ENCODE data around the gene BCL2L15.
"Not testable (repeated sequence)": the region's sequence is repeated elsewhere in the genome, so short reads cannot be mapped to it uniquely, and the experiment has no call there.

The BCL2L15 gene

DNA sequence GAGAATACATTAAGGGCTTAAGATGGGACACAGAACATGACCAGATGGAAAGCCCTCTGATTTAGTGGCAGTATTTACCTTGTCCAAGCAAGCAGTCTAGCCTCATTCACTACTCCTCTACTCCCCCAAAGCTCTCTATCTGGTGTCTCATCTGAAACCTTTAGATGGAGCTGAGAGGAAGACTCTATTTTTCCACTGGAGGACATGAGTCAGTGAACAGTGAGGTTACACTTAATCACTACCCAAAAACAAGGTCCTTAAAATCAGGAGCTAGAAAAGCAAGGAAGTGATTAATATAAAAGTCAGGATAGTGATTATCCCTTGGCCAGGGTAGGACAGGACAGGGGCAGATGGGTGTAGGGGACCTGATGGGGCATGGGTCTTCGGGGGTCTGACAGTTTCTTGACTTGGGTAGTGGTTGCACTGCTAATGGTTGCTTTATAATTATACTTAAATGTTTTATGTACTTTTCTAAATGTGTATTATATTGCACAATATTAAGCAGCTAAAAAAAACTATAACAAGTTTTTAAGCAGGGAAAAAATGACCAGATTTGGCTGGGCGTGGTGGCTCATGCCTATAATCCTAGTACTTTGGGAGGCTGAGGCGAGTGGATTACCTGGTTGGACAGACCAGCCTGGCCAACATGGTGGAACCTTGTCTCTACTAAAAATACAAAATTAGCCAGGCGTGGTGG is 18.8 kb downstream of the BCL2L15 start:
- DNase-seq, result no peak

DNA sequence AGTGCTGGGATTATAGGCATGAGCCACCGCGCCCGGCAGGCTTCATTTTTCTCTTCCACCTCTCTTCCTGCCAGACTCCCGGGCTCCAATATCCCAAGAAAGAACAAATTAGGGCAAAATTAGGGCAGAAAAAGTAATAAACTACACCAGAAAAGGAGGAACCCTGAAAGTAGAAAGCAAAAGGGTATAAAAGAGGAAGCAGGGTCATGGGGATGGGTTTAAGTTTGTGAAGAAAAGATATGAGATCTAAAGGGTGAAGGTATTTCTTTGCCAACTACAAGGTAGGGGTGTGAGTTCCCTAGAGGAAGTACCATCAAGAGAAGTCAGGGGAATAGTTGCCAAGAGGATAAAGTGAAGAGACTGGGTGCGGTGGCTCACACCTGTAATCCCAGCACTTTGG is 25.7 kb downstream of the BCL2L15 start:
- DNase-seq, result no peak

- DNase-seq, result no peak
Observed at GRCh38 chr1:113860891-113861290, 26.5 kb downstream of the BCL2L15 start.

- no peak for DNase-seq
Observed at GRCh38 chr1:113859478-113860175, 27.8 kb downstream of the BCL2L15 start.

DNA sequence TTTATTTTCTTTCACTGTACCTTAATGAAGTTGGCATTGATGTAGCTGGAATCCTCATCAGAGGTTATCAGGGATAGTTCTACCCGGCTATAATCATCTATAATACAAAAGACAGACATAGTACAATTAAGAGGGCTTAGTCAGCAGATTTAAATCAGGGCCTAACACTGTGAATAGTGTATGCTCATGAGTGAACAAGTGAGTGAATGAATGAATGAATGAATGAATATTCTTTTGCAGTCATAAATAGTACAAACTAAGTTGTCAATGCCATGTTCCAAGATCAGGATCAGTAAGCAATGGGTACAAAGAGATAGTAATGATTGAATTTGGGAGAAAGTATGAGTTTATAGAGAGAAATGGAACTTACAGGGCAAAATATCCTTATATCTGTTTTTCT is 28.4 kb downstream of the BCL2L15 start:
- DNase-seq, result no peak

DNA sequence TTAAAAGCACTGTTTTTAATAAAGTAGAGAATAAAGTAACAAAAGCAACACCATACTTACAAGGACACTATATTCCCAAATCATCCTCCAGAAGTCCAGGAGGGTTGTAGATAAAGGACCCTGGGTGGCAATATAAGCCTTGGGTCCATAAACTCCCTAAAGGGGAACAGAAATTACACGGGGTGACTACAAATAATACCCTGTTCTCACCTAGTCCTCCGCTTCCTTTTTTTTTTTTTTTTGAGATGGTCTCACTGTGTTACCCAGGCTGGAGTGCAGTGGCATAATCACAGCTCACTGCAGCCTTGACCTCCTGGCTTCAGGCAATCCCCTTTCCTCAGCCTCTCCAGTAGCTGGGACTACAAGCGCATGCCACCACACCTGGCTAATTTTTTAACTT is 29.0 kb downstream of the BCL2L15 start:
- no peak for DNase-seq

DNA sequence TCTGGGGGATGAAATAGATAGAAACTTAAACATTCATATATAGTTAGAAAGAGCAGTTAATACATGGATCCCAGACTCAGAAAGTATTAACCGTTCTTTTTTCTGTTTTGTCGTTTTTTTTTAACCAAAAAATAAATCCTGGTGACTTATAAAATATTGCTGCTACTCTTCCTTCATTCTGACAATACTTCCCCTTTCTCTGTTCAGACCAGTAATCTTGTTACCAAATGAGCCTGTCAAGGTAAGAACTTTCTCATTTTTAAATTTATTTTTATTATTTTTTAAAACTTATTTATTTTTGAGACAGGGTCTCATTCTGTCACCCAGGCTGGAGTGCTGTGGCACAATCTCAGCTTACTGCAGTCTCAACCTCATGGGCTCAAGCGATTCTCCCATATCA is 29.6 kb downstream of the BCL2L15 start:
- no peak for DNase-seq

- DNase-seq, result no peak
Observed at GRCh38 chr1:113856401-113856790, 31.0 kb downstream of the BCL2L15 start.

- DNase-seq, result no peak
Observed at GRCh38 chr1:113855630-113856400, 31.6 kb downstream of the BCL2L15 start.

GRCh38 chr1:113854234-113854633 is 33.1 kb downstream of the BCL2L15 start:
- DNase-seq, result no peak

- not testable (repeated sequence) for DNase-seq
Observed at GRCh38 chr1:113852694-113853093, 34.7 kb downstream of the BCL2L15 start.

DNA sequence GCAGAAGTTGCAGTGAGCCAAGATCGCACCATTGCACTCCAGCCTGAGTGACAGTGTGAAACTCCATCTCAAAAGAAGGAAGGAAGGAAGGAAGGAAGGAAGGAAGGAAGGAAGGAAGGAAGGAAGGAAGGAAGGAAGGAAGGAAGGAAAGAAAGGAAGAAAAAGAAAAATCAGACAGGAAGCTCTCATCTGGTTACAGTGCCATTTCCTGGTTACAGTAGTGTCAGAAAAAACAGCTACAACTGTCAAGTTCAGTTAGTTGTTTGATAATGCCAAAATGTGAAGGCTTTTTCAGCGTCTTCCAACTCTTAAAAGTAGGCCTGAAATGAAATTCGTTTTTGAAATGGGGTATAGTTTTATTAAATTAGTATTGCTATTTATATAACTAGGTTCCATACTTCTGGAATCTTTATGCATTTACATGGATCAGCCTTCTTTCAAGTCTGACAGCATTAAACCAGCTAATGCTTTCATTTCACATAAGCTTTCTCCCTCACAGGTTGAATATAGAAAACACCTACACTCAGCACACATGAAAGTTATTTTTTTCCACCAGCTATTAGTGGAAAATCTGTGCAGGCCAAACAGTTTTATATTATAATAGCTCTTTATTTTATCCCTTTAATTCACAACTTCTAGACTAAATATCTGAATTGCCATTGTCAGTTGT is 37.1 kb downstream of the BCL2L15 start:
- no peak for DNase-seq

DNA sequence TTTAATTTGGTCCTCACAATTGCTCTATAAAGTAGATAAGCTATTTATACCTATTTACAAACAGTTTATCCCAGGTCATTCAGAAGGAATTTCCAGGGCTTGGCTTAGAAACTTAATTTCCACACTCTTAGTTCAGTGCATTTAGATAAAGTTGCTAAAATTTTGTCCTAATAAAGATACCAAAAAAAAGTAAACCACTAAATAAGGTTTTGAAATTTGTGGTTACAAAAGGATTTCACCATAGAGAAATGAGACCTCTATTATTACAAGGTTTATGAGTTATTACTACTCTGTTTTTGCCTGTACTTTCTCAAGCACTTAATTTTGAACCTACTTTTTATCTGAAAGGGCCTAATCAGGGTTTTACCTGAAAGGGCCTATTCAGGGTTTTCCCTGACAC is 38.3 kb downstream of the BCL2L15 start:
- no peak for DNase-seq

DNA sequence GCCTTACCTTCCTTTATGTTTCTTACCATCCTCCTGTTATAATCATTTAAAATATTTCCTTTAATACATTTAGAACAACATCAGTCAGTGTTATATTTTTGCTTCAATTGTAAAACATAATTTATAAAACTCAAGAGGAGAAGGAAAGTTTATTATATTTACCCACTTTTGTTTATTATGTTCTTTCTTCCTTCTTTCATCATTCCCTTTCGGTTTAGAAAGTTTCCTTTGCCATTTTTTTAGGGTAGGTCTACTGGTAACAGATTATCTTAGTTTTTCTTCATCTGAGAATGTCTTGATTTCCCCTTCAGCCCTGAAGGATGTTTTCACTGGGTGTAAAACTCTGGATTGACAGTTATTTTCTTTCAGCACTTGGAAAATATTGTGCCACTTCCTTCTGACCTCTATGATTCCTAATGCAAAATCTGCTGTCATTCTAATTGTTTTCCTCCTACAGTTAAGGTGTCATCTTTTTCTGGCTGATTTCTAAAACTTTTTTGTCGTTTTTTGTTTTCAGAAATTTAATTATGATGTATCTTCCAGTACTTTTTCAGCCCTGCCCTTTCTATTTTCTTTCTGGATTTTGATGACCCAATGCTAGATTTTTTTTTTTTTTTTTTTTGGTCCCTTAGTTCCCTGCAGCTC is 40.9 kb downstream of the BCL2L15 start:
- DNase-seq, result no peak

DNA sequence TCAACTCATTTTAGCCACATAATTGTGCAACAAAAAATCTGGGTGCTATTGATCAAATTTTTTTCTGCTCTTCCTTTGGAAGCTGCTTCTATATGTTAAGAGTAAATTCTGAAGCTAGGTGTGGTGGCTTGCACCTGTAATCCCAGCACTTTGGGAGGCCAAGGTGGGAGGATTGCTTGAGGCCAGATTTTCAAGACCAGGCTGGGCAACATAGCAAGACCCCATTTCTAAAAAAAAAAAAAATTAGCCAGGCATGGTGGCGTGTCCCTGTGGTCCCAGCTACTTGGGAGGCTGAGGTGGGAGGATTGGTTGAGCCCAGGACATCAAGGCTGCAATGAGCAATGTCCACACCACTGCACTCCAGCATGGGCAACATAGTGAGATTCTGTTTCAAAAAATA is 50.8 kb downstream of the BCL2L15 start:
- no peak for DNase-seq

DNA sequence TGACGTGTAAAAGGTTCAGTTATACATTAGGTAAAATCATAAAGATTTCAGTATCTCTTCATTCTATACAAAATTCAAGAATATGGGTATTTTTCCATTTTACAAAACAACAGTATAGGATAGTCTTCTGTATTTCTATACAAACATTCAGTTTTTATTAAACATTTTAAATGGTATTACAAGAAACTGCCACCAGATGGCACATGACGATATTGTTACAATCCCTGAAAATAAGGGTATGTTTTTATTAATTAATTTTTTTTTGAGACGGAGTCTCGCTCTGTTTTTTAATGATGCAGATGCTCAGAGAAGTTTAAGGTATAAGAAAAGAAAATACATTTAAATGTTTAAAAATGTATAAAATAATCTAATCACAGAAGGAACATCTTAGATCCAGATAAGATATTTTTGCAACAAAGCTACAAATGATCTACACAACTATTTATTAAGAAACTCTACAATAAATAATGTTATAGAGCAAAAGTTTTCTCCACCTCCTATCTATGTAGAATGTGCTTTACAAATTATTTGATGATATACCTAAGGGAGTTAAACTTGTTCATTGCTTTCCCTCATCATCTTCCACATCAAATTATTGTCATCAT is 51.6 kb downstream of the BCL2L15 start:
- no peak for DNase-seq

GRCh38 chr1:113834716-113835115 is 52.7 kb downstream of the BCL2L15 start:
- no peak for DNase-seq

Data from left hindlimb (tissue), 1 donor.